SU-DHL-6 (cell line): ENCODE measurements around the gene CNR1.

Experiments used
- CTCF ChIP-seq: fragments of 200-600 bp; sonication (generic); IDR thresholded peaks from one replicate; pipeline ENCODE4 v1.5.1; 2017; ENCODE audit warnings: antibody characterized with exemption, mild to moderate bottlenecking, low read length, moderate library complexity; ENCODE audit not compliant: insufficient read depth, poor library complexity, severe bottlenecking
- EZH2phosphoT487 ChIP-seq: fragments of 200-600 bp; sonication (generic), shearing (Covaris generic); conservative IDR thresholded peaks from 2 replicates; pipeline ENCODE4 v1.6.1; 2018; ENCODE audit warnings: mild to moderate bottlenecking, antibody characterized with exemption, low read length, moderate library complexity, mixed read lengths

- TF ChIP-seq CTCF, result no peak
- TF ChIP-seq EZH2phosphoT487, result no peak
Observed at GRCh38 chr6:88177961-88178464, 11.9 kb upstream of the CNR1 start.
